ENCODE measurements around the gene COX4I2. TPM values are rescaled to one million over a fixed set of nuclear protein-coding genes. Genes with fewer than 3 reads are reported as not detected.

COX4I2 gene
- total and polyA plus RNA-seq, 2 of the 8 experiments (the other 6 are each of a cell fraction or from before 2014, with no cell fraction given) = 0.26 TPM; not detected in 1

GRCh38 chr20:31666258-31667042, 28.7 kb downstream of the COX4I2 start:
- Histone ChIP-seq H3K18ac (ENCODE audit: extremely low read depth, low read length) (no peak overlapping the region), H3K23me2 (ENCODE audit: low read depth, low read length) (peaks cover 5% of the 10 kb centered on the region; the same call in 1 of the 2 replicates), H3K9me3 (ENCODE audit: insufficient read depth in 2 of 2, low read depth in 1 of 2, low read length in 1 of 2) (no peaks in the 10 kb centered on the region), H2BK12ac (ENCODE audit: low read depth, low read length) (no peak overlapping the region), H2BK120ac (replicated peaks; ENCODE audit: low read depth, low read length) (no peak overlapping the region), H3K79me1 (ENCODE audit: low read depth, low read length) (no peaks in the 10 kb centered on the region), H3K14ac (ENCODE audit: insufficient read length) (no peak overlapping the region), H3K4me3 (ENCODE audit: extremely low read depth in 1 of 4, insufficient read depth in 2 of 4, low read depth in 3 of 4, low read length in 4 of 4) (no peak overlapping the region), H3K79me2 (ENCODE audit: control insufficient read depth in 1 of 2, insufficient read depth in 2 of 2, low read length in 2 of 2) (no peaks in the 10 kb centered on the region; a peak in 1 of 4 replicates), H4K5ac (ENCODE audit: insufficient read length, low read depth, low read length) (no peak overlapping the region), H3K27me3 (replicated peaks in 1 of 4; ENCODE audit: control insufficient read depth in 3 of 4, extremely low read depth in 1 of 4, insufficient read depth in 3 of 4, low read length in 3 of 4) (no peaks in the 10 kb centered on the region), H4K8ac (ENCODE audit: extremely low read depth, insufficient read depth, low read length) (no peak overlapping the region), H3K36me3 (ENCODE audit: control insufficient read depth in 2 of 4, insufficient read depth in 4 of 4, low read length in 3 of 4) (peaks cover 0 to 13% (median 6%) of the 10 kb centered on the region in 4 experiments; a peak in 4 of 8 replicates), H3K56ac (replicated peaks; ENCODE audit: insufficient read length, low read depth, low read length) (no peak overlapping the region), H4K91ac (replicated peaks; ENCODE audit: insufficient read length, low read length) (no peak overlapping the region), H3K23ac (ENCODE audit: insufficient read length) (no peak overlapping the region), H2BK5ac (ENCODE audit: low read depth, low read length) (no peak overlapping the region), H3K4ac (replicated peaks; ENCODE audit: insufficient read length, low read depth, low read length) (no peak overlapping the region), H2BK15ac (ENCODE audit: low read length) (no peak overlapping the region), H3K4me2 (ENCODE audit: insufficient read depth in 1 of 2, low read depth in 2 of 2, low read length in 2 of 2) (no peak overlapping the region), H2BK20ac (ENCODE audit: low read length) (no peak overlapping the region), H4K20me1 (replicated peaks in 1 of 2; ENCODE audit: control insufficient read depth in 1 of 2, insufficient read depth in 2 of 2, low read length in 2 of 2) (peaks cover 3% of the 10 kb centered on the region in 2 experiments), H3K27ac (ENCODE audit: low read depth, low read length) (no peak overlapping the region), H3K9ac (replicated peaks in 1 of 4; ENCODE audit: extremely low read depth in 1 of 4, low read depth in 3 of 4, low read length in 3 of 4) (no peak overlapping the region), H2AK5ac (ENCODE audit: low read depth, low read length) (no peak overlapping the region), H2AFZ (ENCODE audit: low read length) (no peak overlapping the region), H3K4me1 (replicated peaks in 1 of 4; ENCODE audit: control insufficient read depth in 3 of 4, insufficient read depth in 4 of 4, low read length in 3 of 4) (peaks cover 0 to 7% (median 5%) of the 10 kb centered on the region in 4 experiments; a peak in 5 of 7 replicates)
- FAIRE-seq (no peak), DNase-seq (ENCODE audit: low read depth in 1 of 2, low spot score in 2 of 2) (no peak)
- ChIA-PET POLR2A (ENCODE audit: partially characterized antibody) (interaction anchor here (0.7 kb wide), 2 partner anchors 9 to 12 kb away, joined by 3 read pairs; no protein-coding TSS in a partner anchor), CTCF (ENCODE audit: partially characterized antibody) (interaction anchor here (0.8 to 2.7 kb wide), 2 partner anchors 56 to 57 kb away, joined by 3 to 9 read pairs; no protein-coding TSS in a partner anchor)
- 96% methylated on average over 7 of the region's 7 CpGs; no CpG with 5 or more reads in 1 of the 2 experiments for WGBS, 2 experiments (ENCODE audit: extremely low coverage in 1 of 2, insufficient coverage in 1 of 2, insufficient read length in 1 of 2, insufficient replicate concordance in 2 of 2, low coverage in 1 of 2, low lambda C conversion rate in 2 of 2, missing lambda C conversion rate in 1 of 2)
- TF ChIP-seq YY1 (IDR thresholded peaks at IDR 0.05; ENCODE audit: low read depth, low read length) (no peak), SIX5 (IDR thresholded peaks at IDR 0.05; ENCODE audit: low read depth, low read length) (no peak), PHF8 (conservative IDR thresholded peaks at IDR 0.05; ENCODE audit: low read depth, low read length) (no peak), ASH2L (IDR thresholded peaks at IDR 0.05; ENCODE audit: low read length) (no peak), TBP (IDR thresholded peaks at IDR 0.05; ENCODE audit: low read depth, low read length) (no peak), RBBP5 (IDR thresholded peaks at IDR 0.05; ENCODE audit: borderline replicate concordance, low read depth, low read length) (no peak), CTCF (IDR thresholded peaks at IDR 0.05; ENCODE audit: control extremely low read depth in 1 of 3, insufficient read depth in 1 of 3, low read depth in 1 of 3, low read length in 3 of 3) (no peak), EZH2 (IDR thresholded peaks at IDR 0.05; ENCODE audit: low read depth, low read length, severe bottlenecking) (no peak), SIRT6 (IDR thresholded peaks at IDR 0.05; ENCODE audit: low read length) (no peak), JUND (IDR thresholded peaks at IDR 0.05; ENCODE audit: low read length) (no peak)

Measured in H1 (cell line).